Mucosa of rectum (tissue), 2 donors: ENCODE data around the gene MGRN1.

Experiments used
- H3K27ac ChIP-seq, 2 donors: one replicate each; pipeline ENCODE4 v1.7.0; 2013; ENCODE audit warnings: inconsistent platforms in 2 of 2, low read depth in 2 of 2, low read length in 2 of 2
- H3K27me3 ChIP-seq, 2 donors: one replicate each; pipeline ENCODE4 v1.7.0; 2013; ENCODE audit warnings: low read length in 2 of 2; ENCODE audit not compliant: control insufficient read depth in 2 of 2, insufficient read depth in 2 of 2
- H3K36me3 ChIP-seq, 2 donors: one replicate each; pipeline ENCODE4 v1.7.0; 2013; ENCODE audit warnings: low read length in 2 of 2; ENCODE audit not compliant: control insufficient read depth in 2 of 2, insufficient read depth in 2 of 2
- H3K4me1 ChIP-seq, 2 donors: one replicate each; pipeline ENCODE4 v1.7.0; 2013; ENCODE audit warnings: low read length in 2 of 2, mild to moderate bottlenecking in 1 of 2; ENCODE audit not compliant: control insufficient read depth in 2 of 2, insufficient read depth in 2 of 2
- H3K4me3 ChIP-seq, 2 donors: one replicate each; pipeline ENCODE4 v1.7.0; 2013; ENCODE audit warnings: low read length in 2 of 2
- H3K9ac ChIP-seq, 2 donors: one replicate each; pipeline ENCODE4 v1.7.0; 2013; ENCODE audit warnings: low read length in 2 of 2, low read depth in 1 of 2, mild to moderate bottlenecking in 1 of 2
- H3K9me3 ChIP-seq, 2 donors: one replicate each; pipeline ENCODE4 v1.7.0; 2013; ENCODE audit warnings: low read length in 2 of 2; ENCODE audit not compliant: control insufficient read depth in 2 of 2
- donor health status: healthy.
- donor health status: Normal muscosa, but diverticular disease.

Gene MGRN1

GRCh38 chr16:4674926-4675530 is 50.4 kb downstream of the MGRN1 start:
- Histone ChIP-seq H3K27ac (no peak overlapping the region), H3K36me3 (peaks cover 16 to 33% of the 10 kb centered on the region in 2 donors), H3K4me1 (peaks cover 13 to 14% of the 10 kb centered on the region in 2 donors), H3K27me3 (no peaks in the 10 kb centered on the region), H3K4me3 (no peak overlapping the region), H3K9ac (no peak overlapping the region), H3K9me3 (no peaks in the 10 kb centered on the region)

GRCh38 chr16:4675864-4676786 is 51.5 kb downstream of the MGRN1 start:
- no peaks in the 10 kb centered on the region for H3K9me3 ChIP-seq
- no peak overlapping the region for H3K9ac ChIP-seq
- H3K4me3 ChIP-seq, result peak overlapping the region in 1 of 2 donors; percentile 20
- peak overlapping the region in 1 of 2 donors; percentile 52 for H3K27ac ChIP-seq
- no peaks in the 10 kb centered on the region for H3K27me3 ChIP-seq
- H3K4me1 ChIP-seq, result peaks cover 16 to 21% of the 10 kb centered on the region in 2 donors
- peaks cover 11 to 28% of the 10 kb centered on the region in 2 donors for H3K36me3 ChIP-seq

- H3K27me3 ChIP-seq, result no peaks in the 10 kb centered on the region
- H3K9ac ChIP-seq, result no peak overlapping the region
- H3K36me3 ChIP-seq, result peaks cover 4 to 29% of the 10 kb centered on the region in 2 donors
- no peaks in the 10 kb centered on the region for H3K9me3 ChIP-seq
- peaks cover 19 to 24% of the 10 kb centered on the region in 2 donors for H3K4me1 ChIP-seq
- peak overlapping the region in 1 of 2 donors; percentile 20 for H3K4me3 ChIP-seq
- H3K27ac ChIP-seq, result peak overlapping the region in 1 of 2 donors; percentile 52
These were observed 52.2 kb downstream of the MGRN1 start for GRCh38 chr16:4676831-4677230.

GRCh38 chr16:4677390-4677789 is 52.8 kb downstream of the MGRN1 start:
- Histone ChIP-seq H3K4me1 (peaks cover 19 to 24% of the 10 kb centered on the region in 2 donors), H3K27me3 (no peaks in the 10 kb centered on the region), H3K36me3 (peaks cover 4 to 32% of the 10 kb centered on the region in 2 donors), H3K4me3 (no peak overlapping the region), H3K9ac (no peak overlapping the region), H3K9me3 (no peaks in the 10 kb centered on the region), H3K27ac (no peak overlapping the region)

GRCh38 chr16:4677994-4678393 is 53.4 kb downstream of the MGRN1 start:
- H3K27ac ChIP-seq, result no peak overlapping the region
- peaks cover 9 to 32% of the 10 kb centered on the region in 2 donors for H3K36me3 ChIP-seq

GRCh38 chr16:4678596-4678995 is 54.0 kb downstream of the MGRN1 start:
- Histone ChIP-seq H3K9ac (peak overlapping the region in 1 of 2 donors; percentile 46), H3K27ac (peak overlapping the region; percentile 93 to 94), H3K4me3 (no peak overlapping the region), H3K4me1 (peaks cover 19 to 24% of the 10 kb centered on the region in 2 donors), H3K9me3 (no peaks in the 10 kb centered on the region), H3K36me3 (peaks cover 9 to 29% of the 10 kb centered on the region in 2 donors), H3K27me3 (no peaks in the 10 kb centered on the region)

More at GRCh38 chr16:4677994-4678393, 53.4 kb downstream of the MGRN1 start:
- H3K9ac ChIP-seq, result no peak overlapping the region
- H3K27me3 ChIP-seq, result no peaks in the 10 kb centered on the region
- H3K4me3 ChIP-seq, result no peak overlapping the region
- no peaks in the 10 kb centered on the region for H3K9me3 ChIP-seq
- H3K4me1 ChIP-seq, result peaks cover 19 to 24% of the 10 kb centered on the region in 2 donors

GRCh38 chr16:4679156-4679849 is 54.7 kb downstream of the MGRN1 start:
- Histone ChIP-seq H3K4me1 (peaks cover 19 to 24% of the 10 kb centered on the region in 2 donors), H3K9ac (peak overlapping the region; percentile 60 to 81), H3K9me3 (no peaks in the 10 kb centered on the region), H3K27me3 (no peaks in the 10 kb centered on the region), H3K27ac (peak overlapping the region; percentile 93 to 94), H3K36me3 (peaks cover 11 to 33% of the 10 kb centered on the region in 2 donors), H3K4me3 (peak overlapping the region; percentile 63 to 72)

GRCh38 chr16:4679850-4680636 is 55.4 kb downstream of the MGRN1 start:
- Histone ChIP-seq H3K4me3 (peak overlapping the region; percentile 63 to 72), H3K9ac (peak overlapping the region; percentile 75 to 81), H3K4me1 (peaks cover 19 to 24% of the 10 kb centered on the region in 2 donors)

GRCh38 chr16:4680673-4681470 is 56.2 kb downstream of the MGRN1 start:
- Histone ChIP-seq H3K36me3 (peaks cover 21 to 46% of the 10 kb centered on the region in 2 donors), H3K27ac (peak overlapping the region; percentile 93 to 94), H3K9me3 (no peaks in the 10 kb centered on the region), H3K9ac (peak overlapping the region; percentile 75 to 81), H3K4me1 (peaks cover 16 to 24% of the 10 kb centered on the region in 2 donors), H3K27me3 (no peaks in the 10 kb centered on the region), H3K4me3 (peak overlapping the region; percentile 63 to 72)

More at GRCh38 chr16:4679850-4680636, 55.4 kb downstream of the MGRN1 start:
- Histone ChIP-seq H3K27ac (peak overlapping the region; percentile 93 to 94), H3K9me3 (no peaks in the 10 kb centered on the region), H3K36me3 (peaks cover 16 to 39% of the 10 kb centered on the region in 2 donors), H3K27me3 (no peaks in the 10 kb centered on the region)
